KMS-11 (cell line): Measurements from ENCODE around the gene TASOR.

Experiments
- H2AFZ ChIP-seq: fragments of 200-600 bp; sonication (generic); 2 replicates; pipeline ENCODE4 v1.6.1; 2016; ENCODE audit warnings: antibody characterized with exemption, mixed run types, low read depth
- H3K27ac ChIP-seq: fragments of 200-600 bp; sonication (generic); 2 replicates; pipeline ENCODE4 v1.6.1; 2016; ENCODE audit warnings: mild to moderate bottlenecking, mixed run types
- H3K27me3 ChIP-seq: fragments of 200-600 bp; sonication (generic); 2 replicates; pipeline ENCODE4 v1.6.1; 2017; ENCODE audit warnings: mild to moderate bottlenecking, low read depth, mixed run types, moderate library complexity; ENCODE audit not compliant: insufficient read depth
- H3K36me3 ChIP-seq: fragments of 200-600 bp; sonication (generic); 2 replicates; pipeline ENCODE4 v1.6.1; 2017; ENCODE audit warnings: mild to moderate bottlenecking, mixed run types; ENCODE audit not compliant: insufficient read depth
- H3K4me1 ChIP-seq: fragments of 200-600 bp; sonication (generic); 2 replicates; pipeline ENCODE4 v1.6.1; 2016; ENCODE audit warnings: mild to moderate bottlenecking, low read depth, mixed run types; ENCODE audit not compliant: poor library complexity, severe bottlenecking
- H3K4me2 ChIP-seq: fragments of 200-600 bp; sonication (generic); 2 replicates; pipeline ENCODE4 v1.7.0; 2016; ENCODE audit warnings: mild to moderate bottlenecking, mixed run types
- H3K4me3 ChIP-seq: fragments of 200-600 bp; sonication (generic); IDR thresholded peaks from 2 replicates; pipeline ENCODE4 v1.6.1; 2017; ENCODE audit warnings: low read depth, low read length, mixed read lengths; ENCODE audit not compliant: insufficient read depth
- H3K79me2 ChIP-seq: fragments of 200-600 bp; sonication (generic); 2 replicates; pipeline ENCODE4 v1.6.1; 2016; ENCODE audit warnings: low read depth, mixed run types; ENCODE audit not compliant: insufficient read depth
- H3K9ac ChIP-seq: fragments of 200-600 bp; sonication (generic); 2 replicates; pipeline ENCODE4 v1.6.1; 2016; ENCODE audit warnings: mild to moderate bottlenecking, mixed run types
- H4K20me1 ChIP-seq: fragments of 200-600 bp; sonication (generic); 2 replicates; pipeline ENCODE4 v1.6.1; 2016; ENCODE audit warnings: mild to moderate bottlenecking, mixed run types; ENCODE audit not compliant: insufficient read depth
- TF ChIP-seq, protein P1 (sequence below): fragments of 200-600 bp; sonication (generic); conservative IDR thresholded peaks from 2 replicates; pipeline ENCODE4 v1.6.1; 2017; ENCODE audit warnings: low read depth, mild to moderate bottlenecking, antibody characterized with exemption, low read length, moderate library complexity, mixed read lengths

The TASOR gene

DNA sequence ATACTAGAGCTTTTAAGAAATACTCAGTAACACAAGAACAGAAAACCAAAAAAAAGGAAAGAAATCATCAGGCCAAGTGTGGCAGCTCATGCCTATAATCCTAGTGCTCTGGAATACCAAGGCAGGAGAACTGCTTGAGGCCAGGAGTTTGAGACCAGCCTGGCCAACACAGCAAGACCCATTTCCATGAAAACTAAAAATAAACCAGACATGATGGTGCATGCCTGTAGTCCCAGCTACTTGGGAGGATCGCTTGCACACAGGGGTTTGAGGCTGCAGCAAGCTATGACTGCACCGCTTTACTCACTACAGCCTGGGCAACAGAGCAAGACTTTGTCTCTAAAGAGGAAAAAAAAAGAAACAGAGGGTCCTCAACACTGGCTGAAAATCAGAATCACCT lies 18.2 kb downstream of the TASOR start:
- Histone ChIP-seq H4K20me1 (no peaks in the 10 kb centered on the region), H3K9ac (no peak overlapping the region), H3K27me3 (no peaks in the 10 kb centered on the region)

DNA sequence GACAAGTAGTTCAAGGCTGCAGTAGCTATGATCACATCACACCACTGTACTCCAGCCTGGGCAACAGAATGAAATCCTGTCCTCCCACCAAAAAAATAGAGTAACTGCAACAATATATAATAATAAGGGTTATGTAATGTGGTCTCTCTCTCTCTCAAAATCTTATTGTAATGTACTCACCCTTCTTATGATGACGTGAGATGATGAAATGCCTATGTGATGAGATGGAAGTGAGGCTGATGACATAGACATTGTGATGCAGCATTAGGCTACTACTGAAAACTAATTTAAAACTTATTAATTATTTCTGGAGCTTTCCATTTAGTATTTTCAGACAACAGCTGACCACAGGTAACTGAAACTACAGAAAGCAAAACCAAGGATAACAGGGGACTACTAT lies 27.4 kb downstream of the TASOR start:
- H3K4me2 ChIP-seq, result no peak overlapping the region
- H4K20me1 ChIP-seq, result no peaks in the 10 kb centered on the region
- H3K27me3 ChIP-seq, result no peaks in the 10 kb centered on the region
- H3K4me3 ChIP-seq, result no peak overlapping the region
- H3K27ac ChIP-seq, result no peak overlapping the region
- TF ChIP-seq, protein P1, sequence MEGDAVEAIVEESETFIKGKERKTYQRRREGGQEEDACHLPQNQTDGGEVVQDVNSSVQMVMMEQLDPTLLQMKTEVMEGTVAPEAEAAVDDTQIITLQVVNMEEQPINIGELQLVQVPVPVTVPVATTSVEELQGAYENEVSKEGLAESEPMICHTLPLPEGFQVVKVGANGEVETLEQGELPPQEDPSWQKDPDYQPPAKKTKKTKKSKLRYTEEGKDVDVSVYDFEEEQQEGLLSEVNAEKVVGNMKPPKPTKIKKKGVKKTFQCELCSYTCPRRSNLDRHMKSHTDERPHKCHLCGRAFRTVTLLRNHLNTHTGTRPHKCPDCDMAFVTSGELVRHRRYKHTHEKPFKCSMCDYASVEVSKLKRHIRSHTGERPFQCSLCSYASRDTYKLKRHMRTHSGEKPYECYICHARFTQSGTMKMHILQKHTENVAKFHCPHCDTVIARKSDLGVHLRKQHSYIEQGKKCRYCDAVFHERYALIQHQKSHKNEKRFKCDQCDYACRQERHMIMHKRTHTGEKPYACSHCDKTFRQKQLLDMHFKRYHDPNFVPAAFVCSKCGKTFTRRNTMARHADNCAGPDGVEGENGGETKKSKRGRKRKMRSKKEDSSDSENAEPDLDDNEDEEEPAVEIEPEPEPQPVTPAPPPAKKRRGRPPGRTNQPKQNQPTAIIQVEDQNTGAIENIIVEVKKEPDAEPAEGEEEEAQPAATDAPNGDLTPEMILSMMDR, result no peak
- H3K9ac ChIP-seq, result no peak overlapping the region
- H3K36me3 ChIP-seq, result no peaks in the 10 kb centered on the region
- H3K4me1 ChIP-seq, result peaks cover 15% of the 10 kb centered on the region
- peaks cover 7% of the 10 kb centered on the region; the same call in 1 of the 2 replicates for H3K79me2 ChIP-seq
- H2AFZ ChIP-seq, result no peak overlapping the region

More for the DNA sequence above, 18.2 kb downstream of the TASOR start:
- Histone ChIP-seq H3K4me2 (no peak overlapping the region), H2AFZ (no peak overlapping the region), H3K36me3 (0 out of 2 replicates have a peak, but pooled peaks cover 5% of the 10 kb centered on the region), H3K27ac (no peak overlapping the region), H3K79me2 (no peaks in the 10 kb centered on the region), H3K4me1 (no peaks in the 10 kb centered on the region), H3K4me3 (no peak overlapping the region)
- TF ChIP-seq, protein P1, result no peak

DNA sequence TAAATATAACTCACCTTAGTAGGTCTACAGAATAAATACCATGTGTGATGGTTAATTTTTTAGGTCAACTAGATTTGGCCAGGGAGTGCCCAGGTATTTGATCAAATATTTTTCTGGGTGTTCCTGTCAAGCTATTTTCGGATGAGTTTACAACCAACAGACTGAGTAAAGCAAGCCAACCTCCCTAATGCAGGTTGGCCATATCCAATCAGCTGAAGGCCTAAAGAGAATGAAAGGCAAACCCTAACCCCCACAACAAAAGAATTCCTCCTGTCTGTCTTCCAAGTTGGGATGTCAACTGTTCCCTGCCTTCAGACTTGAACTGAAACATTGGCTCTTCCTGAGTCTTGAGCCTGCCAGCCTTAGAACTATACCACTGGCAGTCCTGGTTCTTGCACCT lies 28.6 kb downstream of the TASOR start:
- H4K20me1 ChIP-seq, result no peaks in the 10 kb centered on the region
- no peak overlapping the region for H3K27ac ChIP-seq
- peaks cover 15% of the 10 kb centered on the region for H3K4me1 ChIP-seq
- TF ChIP-seq, protein P1, result no peak
- no peak overlapping the region for H3K9ac ChIP-seq
- no peaks in the 10 kb centered on the region for H3K27me3 ChIP-seq
- H2AFZ ChIP-seq, result no peak overlapping the region
- no peak overlapping the region for H3K4me2 ChIP-seq
- no peak overlapping the region for H3K4me3 ChIP-seq
- peaks cover 7% of the 10 kb centered on the region; the same call in 1 of the 2 replicates for H3K79me2 ChIP-seq
- no peaks in the 10 kb centered on the region for H3K36me3 ChIP-seq

DNA sequence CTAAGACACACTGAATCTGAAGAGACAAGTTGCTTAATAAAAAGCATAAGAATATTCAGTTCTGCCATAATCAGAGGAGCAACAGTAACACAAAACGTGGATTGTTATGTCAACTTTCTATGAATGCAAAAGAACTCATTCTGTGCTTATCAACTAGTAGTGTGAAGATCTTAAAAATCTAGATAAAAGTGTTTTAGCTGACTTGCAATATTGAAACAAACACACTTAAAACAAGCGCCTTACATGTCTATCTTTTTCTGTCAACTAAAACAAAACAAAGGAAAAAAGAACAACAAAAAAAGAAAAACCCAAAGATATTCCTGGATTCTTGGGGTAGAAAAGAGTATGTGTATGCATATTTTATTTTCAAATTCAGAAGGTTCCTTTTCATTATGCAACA lies 37.7 kb downstream of the TASOR start:
- Histone ChIP-seq H3K4me3 (no peak overlapping the region), H3K27ac (no peak overlapping the region), H3K4me1 (no peaks in the 10 kb centered on the region), H3K9ac (no peak overlapping the region), H3K36me3 (no peaks in the 10 kb centered on the region), H3K79me2 (0 out of 2 replicates have a peak, but pooled peaks cover 3% of the 10 kb centered on the region), H2AFZ (no peak overlapping the region), H4K20me1 (no peaks in the 10 kb centered on the region), H3K4me2 (no peak overlapping the region), H3K27me3 (no peaks in the 10 kb centered on the region)
- TF ChIP-seq, protein P1, result no peak
